ENCODE measurements around the gene CHST9.

Gene CHST9

GRCh38 chr18:27081701-27082100 lies 103.4 kb downstream of the CHST9 start:
- DNase-seq: no peak

- DNase-seq: no peak
Observed at GRCh38 chr18:27075828-27076227, 109.3 kb downstream of the CHST9 start.

GRCh38 chr18:27073404-27073830 lies 111.7 kb downstream of the CHST9 start:
- no peak for DNase-seq

- no peak for DNase-seq
Observed at GRCh38 chr18:27064673-27065072, 120.4 kb downstream of the CHST9 start.

- DNase-seq: no peak
Observed at GRCh38 chr18:27062802-27063201, 122.3 kb downstream of the CHST9 start.

- no peak for DNase-seq
Observed at GRCh38 chr18:27061488-27062095, 123.5 kb downstream of the CHST9 start.

- no peak for DNase-seq
Observed at GRCh38 chr18:27057519-27058234, 127.4 kb downstream of the CHST9 start.

GRCh38 chr18:27054926-27055325 lies 130.2 kb downstream of the CHST9 start:
- no peak for DNase-seq

GRCh38 chr18:27049969-27050368 lies 135.1 kb downstream of the CHST9 start:
- DNase-seq: no peak

- no peak for DNase-seq
Observed at GRCh38 chr18:27045342-27045741, 139.8 kb downstream of the CHST9 start.

- DNase-seq: no peak
Observed at GRCh38 chr18:27042177-27042576, 142.9 kb downstream of the CHST9 start.

GRCh38 chr18:27040796-27041195 lies 144.3 kb downstream of the CHST9 start:
- DNase-seq: no peak

- no peak for DNase-seq
Observed at GRCh38 chr18:27033722-27034121, 151.4 kb downstream of the CHST9 start.

GRCh38 chr18:27030421-27030820 lies 154.7 kb downstream of the CHST9 start:
- no peak for DNase-seq

GRCh38 chr18:27022477-27022876 lies 162.6 kb downstream of the CHST9 start:
- DNase-seq: no peak

GRCh38 chr18:27017901-27018500 lies 167.1 kb downstream of the CHST9 start:
- DNase-seq: no peak

GRCh38 chr18:27014841-27015240 lies 170.3 kb downstream of the CHST9 start:
- DNase-seq: no peak

- no peak for DNase-seq
Observed at GRCh38 chr18:27010784-27011183, 174.3 kb downstream of the CHST9 start.

GRCh38 chr18:27009293-27009692 lies 175.8 kb downstream of the CHST9 start:
- no peak for DNase-seq

- DNase-seq: no peak
Observed at GRCh38 chr18:27008575-27008974, 176.5 kb downstream of the CHST9 start.

- no peak for DNase-seq
Observed at GRCh38 chr18:27007880-27008279, 177.2 kb downstream of the CHST9 start.

GRCh38 chr18:27005589-27005988 lies 179.5 kb downstream of the CHST9 start:
- no peak for DNase-seq

- DNase-seq: no peak
Observed at GRCh38 chr18:27004056-27004829, 180.9 kb downstream of the CHST9 start.

- no peak for DNase-seq
Observed at GRCh38 chr18:26999797-27000196, 185.3 kb downstream of the CHST9 start.
